Adrenal gland (tissue), 5 donors: ENCODE results near the gene HOTAIR.

Experiments
- POLR2A ChIP-seq, 2 donors: fragments of 450-650 bp; IDR thresholded peaks; one replicate each; pipeline ENCODE4 v1.6.1; 2017; ENCODE audit warnings: antibody characterized with exemption in 2 of 2, mild to moderate bottlenecking in 2 of 2, moderate library complexity in 1 of 2
- TF ChIP-seq, protein P1 (sequence below), 6 experiments: fragments of 450-650 bp in 4 of 6; fragments of 200-600 bp in 2 of 6; sonication (generic) in 1 of 6; IDR thresholded peaks; 1 replicate in 5 of 6; 2 replicates in 1 of 6; pipeline versions ENCODE4 v1.5.1 to v1.8.0; 2016 to 2021; ENCODE audit warnings: antibody characterized with exemption in 6 of 6, mild to moderate bottlenecking in 2 of 6, moderate library complexity in 1 of 6
- donor health status: DM: no; HTN: no; CAD: no.

DNA sequence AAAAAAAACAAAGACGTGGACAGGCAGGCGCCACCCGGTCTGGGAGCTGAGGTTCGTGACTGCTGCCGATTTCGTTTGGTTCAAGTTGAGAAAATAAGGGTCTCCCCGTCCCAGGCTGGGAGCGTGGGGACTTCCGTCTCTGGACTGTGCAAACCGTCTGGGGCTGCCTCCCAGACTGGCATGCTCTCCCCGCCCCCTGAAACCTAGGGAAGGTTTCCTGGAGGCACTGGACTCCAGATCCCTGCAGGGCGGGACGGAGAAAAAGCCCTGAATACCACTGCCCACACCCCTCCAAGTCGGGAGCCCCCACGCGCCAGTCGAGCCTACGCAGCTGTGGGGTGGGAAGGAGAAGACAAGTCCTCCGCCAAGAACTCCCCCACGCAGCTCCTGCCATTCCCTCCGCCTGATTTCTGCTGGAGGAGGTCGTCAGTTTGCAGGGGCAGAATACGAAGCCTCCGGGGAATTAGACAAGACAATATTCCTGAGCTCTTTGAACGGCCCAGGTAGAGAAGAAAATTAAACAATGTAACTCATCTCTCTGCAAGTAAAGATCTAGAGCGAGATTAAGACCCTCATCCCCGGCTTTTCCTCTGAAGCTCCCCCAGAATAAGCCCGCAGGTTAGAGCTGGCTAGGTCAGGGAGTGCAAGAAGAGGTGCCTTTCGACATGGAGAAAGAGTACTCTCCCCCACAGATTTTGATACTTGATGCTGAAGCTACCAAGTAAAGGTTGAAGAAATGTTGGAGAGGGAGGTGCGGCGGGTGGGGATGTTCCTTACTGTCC lies 46.5 kb downstream of the HOTAIR start:
- TF ChIP-seq, protein P1, sequence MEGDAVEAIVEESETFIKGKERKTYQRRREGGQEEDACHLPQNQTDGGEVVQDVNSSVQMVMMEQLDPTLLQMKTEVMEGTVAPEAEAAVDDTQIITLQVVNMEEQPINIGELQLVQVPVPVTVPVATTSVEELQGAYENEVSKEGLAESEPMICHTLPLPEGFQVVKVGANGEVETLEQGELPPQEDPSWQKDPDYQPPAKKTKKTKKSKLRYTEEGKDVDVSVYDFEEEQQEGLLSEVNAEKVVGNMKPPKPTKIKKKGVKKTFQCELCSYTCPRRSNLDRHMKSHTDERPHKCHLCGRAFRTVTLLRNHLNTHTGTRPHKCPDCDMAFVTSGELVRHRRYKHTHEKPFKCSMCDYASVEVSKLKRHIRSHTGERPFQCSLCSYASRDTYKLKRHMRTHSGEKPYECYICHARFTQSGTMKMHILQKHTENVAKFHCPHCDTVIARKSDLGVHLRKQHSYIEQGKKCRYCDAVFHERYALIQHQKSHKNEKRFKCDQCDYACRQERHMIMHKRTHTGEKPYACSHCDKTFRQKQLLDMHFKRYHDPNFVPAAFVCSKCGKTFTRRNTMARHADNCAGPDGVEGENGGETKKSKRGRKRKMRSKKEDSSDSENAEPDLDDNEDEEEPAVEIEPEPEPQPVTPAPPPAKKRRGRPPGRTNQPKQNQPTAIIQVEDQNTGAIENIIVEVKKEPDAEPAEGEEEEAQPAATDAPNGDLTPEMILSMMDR (IDR thresholded peaks at IDR 0.05): no peak
- no peak for TF ChIP-seq POLR2A (IDR thresholded peaks at IDR 0.05)
